ENCODE data around the gene MON2.

- no peak for TF ChIP-seq HNF4A (CRISPR knock-in tag; IDR thresholded peaks at IDR 0.05)
- no peak for TF ChIP-seq HNF4G (IDR thresholded peaks at IDR 0.05; ENCODE audit: borderline replicate concordance, low read depth, low read length)
- TF ChIP-seq HNF4G (CRISPR knock-in tag; IDR thresholded peaks at IDR 0.05; ENCODE audit: borderline replicate concordance, low read depth) = no peak
- TF ChIP-seq ZBTB37 (CRISPR knock-in tag; IDR thresholded peaks at IDR 0.05) = no peak
- TF ChIP-seq ELK4 (CRISPR knock-in tag; IDR thresholded peaks at IDR 0.05; ENCODE audit: borderline replicate concordance) = no peak
- TF ChIP-seq HNRNPH1 (optimal IDR thresholded peaks at IDR 0.05; ENCODE audit: low read depth, low read length) = no peak
- TF ChIP-seq ZNF224 (CRISPR knock-in tag; IDR thresholded peaks at IDR 0.05) = no peak
These were observed 31.9 kb upstream of the MON2 start for GRCh38 chr12:62434494-62435302.
